PC-3 (cell line): ENCODE data around the gene MRPL24. TPM values are rescaled to one million over a fixed set of nuclear protein-coding genes. Genes with fewer than 3 reads are reported as not detected.

Experiments used
- ATAC-seq: fragments of 200-7000 bp; cut with Tn5 transposase; 2 replicates; pipeline ENCODE4 v1.9.1; 2020; ENCODE audit warnings: mild to moderate bottlenecking, moderate library complexity
- BruUV-seq: library from RNA; stranded (reverse); fragments of 400-500 nt; replicated peaks from 2 replicates; lab custom pipeline; 2021; lab: Mats Ljungman, UMichigan
- CTCF ChIA-PET: fragments of 300-600 bp; sonication (Branson Sonifier 250); formaldehyde crosslinking; loops from one replicate; lab custom pipeline; 2022; ENCODE audit warnings: antibody characterized with exemption; lab: Charles Lee
- POLR2A ChIA-PET: fragments of 300-600 bp; sonication (Branson Sonifier 250); formaldehyde crosslinking; loops from one replicate; lab custom pipeline; 2022; ENCODE audit warnings: antibody characterized with exemption; ENCODE audit not compliant: unreplicated experiment; lab: Charles Lee
- DNase-seq: peaks from one replicate; pipeline ENCODE4 v3.0.0-alpha.2; 2015
- H2AFZ ChIP-seq: fragments of 300-600 bp; sonication (generic); 2 replicates; pipeline ENCODE4 v1.6.0; 2016; ENCODE audit warnings: antibody characterized with exemption, low read length
- H3F3A ChIP-seq: fragments of 300-600 bp; sonication (generic); one replicate; pipeline ENCODE4 v1.6.0; 2017; ENCODE audit warnings: antibody characterized with exemption, low read length, control low read depth, mild to moderate bottlenecking; ENCODE audit not compliant: unreplicated experiment
- H3K27ac ChIP-seq: fragments of 300-600 bp; sonication (generic); 2 replicates; pipeline ENCODE4 v1.5.1; 2016; ENCODE audit warnings: mild to moderate bottlenecking, low read length
- H3K27me3 ChIP-seq: fragments of 300-600 bp; sonication (generic); 2 replicates; pipeline ENCODE4 v1.6.1; 2016; ENCODE audit warnings: low read length, mixed read lengths
- H3K36me3 ChIP-seq: fragments of 300-600 bp; sonication (generic); 2 replicates; pipeline ENCODE4 v1.6.1; 2016; ENCODE audit warnings: low read depth, mixed run types, low read length, mixed read lengths
- H3K4me1 ChIP-seq: fragments of 300-600 bp; sonication (generic); 2 replicates; pipeline ENCODE4 v1.5.1; 2016; ENCODE audit warnings: low read length; ENCODE audit not compliant: insufficient read depth
- H3K4me2 ChIP-seq: fragments of 300-600 bp; sonication (generic); 2 replicates; pipeline ENCODE4 v1.6.0; 2016; ENCODE audit warnings: low read length
- H3K4me3 ChIP-seq: fragments of 300-600 bp; sonication (generic); 2 replicates; pipeline ENCODE4 v1.5.1; 2016; ENCODE audit warnings: mild to moderate bottlenecking, low read length, mixed read lengths
- H3K79me2 ChIP-seq: fragments of 300-600 bp; sonication (generic); 2 replicates; pipeline ENCODE4 v1.6.1; 2017; ENCODE audit warnings: low read length, mixed read lengths
- H3K9ac ChIP-seq: fragments of 300-600 bp; sonication (generic); 2 replicates; pipeline ENCODE4 v1.6.0; 2016; ENCODE audit warnings: mild to moderate bottlenecking, low read length
- H3K9me2 ChIP-seq: fragments of 300-600 bp; sonication (generic); replicated peaks from 2 replicates; pipeline ENCODE4 v1.6.1; 2016; ENCODE audit warnings: mixed run types, low read length, mixed read lengths
- H3K9me3 ChIP-seq: fragments of 300-600 bp; sonication (generic); 2 replicates; pipeline ENCODE4 v1.6.1; 2016; ENCODE audit warnings: low read length, mixed read lengths
- H4K20me1 ChIP-seq: fragments of 300-600 bp; sonication (generic); 2 replicates; pipeline ENCODE4 v1.6.1; 2016; ENCODE audit warnings: low read length, mixed read lengths
- CTCF ChIP-seq: fragments of 300-600 bp; sonication (generic); conservative IDR thresholded peaks from 2 replicates; pipeline ENCODE4 v1.5.1; 2017; ENCODE audit warnings: antibody characterized with exemption, low read depth, mild to moderate bottlenecking, low read length
- EZH2 ChIP-seq: fragments of 300-600 bp; sonication (generic); IDR thresholded peaks from one replicate; pipeline ENCODE4 v1.6.1; 2017; ENCODE audit warnings: antibody characterized with exemption, mild to moderate bottlenecking, low read length; ENCODE audit not compliant: unreplicated experiment
- EZH2phosphoT487 ChIP-seq: fragments of 300-600 bp; sonication (generic); IDR thresholded peaks from 2 replicates; pipeline ENCODE4 v1.6.1; 2018; ENCODE audit warnings: mild to moderate bottlenecking, antibody characterized with exemption, low read length, borderline replicate concordance
- intact Hi-C: fragments of 100-400 bp; cut with micrococcal nuclease; formaldehyde crosslinking; loops from 2 replicates; pipeline ENCODE4 v1.9.0; 2023
- total RNA-seq: library from RNA; depleted of rRNA; stranded (reverse); fragments of >200 nt; gene quantifications from 2 replicates; pipeline ENCODE4 v1.2.3, GENCODE V29; 2014

MRPL24 gene
- total RNA-seq, 1 experiment from 2014 or later, result 275 TPM

- intact Hi-C loops, result loop anchor here (1.0 kb wide), 1 partner anchor 17 kb away; no protein-coding TSS in a partner anchor
- POLR2A ChIA-PET, result interaction anchor here (0.5 to 1.0 kb wide), 3 partner anchors 15 to 17 kb away, joined by 3 to 7 read pairs (median 4); no protein-coding TSS in a partner anchor
Observed at GRCh38 chr1:156705918-156706656, 34.8 kb downstream of the MRPL24 start.

GRCh38 chr1:156705321-156705917 is 35.5 kb downstream of the MRPL24 start, which contains the start of gene CRABP2:
Gene CRABP2 (minus strand): TSS chr1:156705583. CDS start chr1:156705446, 137 bp downstream.
- peaks cover 55% of the 10 kb centered on the region for H3K4me1 ChIP-seq
- BruUV-seq, result no TSS peak

More at GRCh38 chr1:156705918-156706656, 34.8 kb downstream of the MRPL24 start:
- Histone ChIP-seq H3K4me3 (peak overlapping the region; percentile 71), H3K36me3 (no peaks in the 10 kb centered on the region), H3K9me2 (no peaks in the 10 kb centered on the region), H4K20me1 (no peaks in the 10 kb centered on the region), H3K79me2 (peaks cover 17% of the 10 kb centered on the region), H3F3A (no peaks in the 10 kb centered on the region), H3K27ac (no peak overlapping the region), H2AFZ (peak overlapping the region; percentile 83), H3K9ac (peak overlapping the region; percentile 63), H3K4me1 (peaks cover 58% of the 10 kb centered on the region), H3K4me2 (peak overlapping the region; percentile 98), H3K27me3 (no peaks in the 10 kb centered on the region), H3K9me3 (no peaks in the 10 kb centered on the region)
- BruUV-seq, result no TSS peak
- CTCF ChIA-PET, result interaction anchor here (0.5 to 3.7 kb wide), 8 partner anchors 14 to 51 kb away, joined by 3 to 84 read pairs (median 3); no protein-coding TSS in a partner anchor
- DNase-seq, result peak; percentile 72
- ATAC-seq, result peak; percentile 29
- TF ChIP-seq EZH2 (no peak), CTCF (peak; percentile 99), EZH2phosphoT487 (no peak)

More at GRCh38 chr1:156705321-156705917, 35.5 kb downstream of the MRPL24 start, which contains the start of gene CRABP2:
- Histone ChIP-seq H4K20me1 (no peaks in the 10 kb centered on the region), H3K9ac (peak within 1 kb of the TSS; percentile 63), H3F3A (no peaks in the 10 kb centered on the region), H3K27ac (peak within 1 kb of the TSS; percentile 48), H3K4me3 (peak within 1 kb of the TSS; percentile 71), H3K4me2 (peak within 1 kb of the TSS; percentile 98), H3K36me3 (no peaks in the 10 kb centered on the region; the same call in 1 of the 2 replicates), H2AFZ (peak within 1 kb of the TSS; percentile 83), H3K27me3 (no peaks in the 10 kb centered on the region), H3K9me3 (no peaks in the 10 kb centered on the region), H3K79me2 (peaks cover 17% of the 10 kb centered on the region), H3K9me2 (no peaks in the 10 kb centered on the region)
- ChIA-PET POLR2A (interaction anchor here (0.7 to 1.0 kb wide), 2 partner anchors 14 to 44 kb away, joined by 4 read pairs; no protein-coding TSS in a partner anchor), CTCF (interaction anchor here (0.5 to 3.7 kb wide), 6 partner anchors 14 to 180 kb away, joined by 3 to 84 read pairs (median 5); no protein-coding TSS in a partner anchor)
- intact Hi-C loops, result loop anchor here (1.0 kb wide), 1 partner anchor 16 kb away; no protein-coding TSS in a partner anchor
- ATAC-seq, result peak; percentile 14
- peak; percentile 53 for DNase-seq
- TF ChIP-seq EZH2phosphoT487 (no peak), CTCF (no peak), EZH2 (no peak)
